Fibroblast of skin of abdomen (primary cell): ENCODE measurements around the gene FGF10.

Experiments
- DNase-seq: peaks from one replicate; pipeline ENCODE4 v3.0.0-alpha.2; 2013

FGF10 gene

GRCh38 chr5:44257221-44257620, 132.0 kb downstream of the FGF10 start:
- no peak for DNase-seq
